A673 (cell line): Measurements from ENCODE around the gene DKK1. TPM values are rescaled to one million over a fixed set of nuclear protein-coding genes. Genes with fewer than 3 reads are reported as not detected.

Source experiments
- BruUV-seq: library from RNA; stranded (reverse); fragments of 400-500 nt; replicated peaks from 2 replicates; lab custom pipeline; 2021; lab: Mats Ljungman, UMichigan
- CTCF ChIA-PET: fragments of 300-600 bp; sonication (Branson Sonifier 250); formaldehyde crosslinking; loops from one replicate; lab custom pipeline; 2022; ENCODE audit warnings: antibody characterized with exemption; lab: Charles Lee
- POLR2A ChIA-PET: fragments of 300-600 bp; sonication (Branson Sonifier 250); formaldehyde crosslinking; loops from one replicate; lab custom pipeline; 2022; ENCODE audit warnings: antibody characterized with exemption; ENCODE audit not compliant: low non-redundant PET; lab: Charles Lee
- DNase-seq: peaks from one replicate; pipeline ENCODE4 v3.0.0-alpha.2; 2015; ENCODE audit warnings: low spot score
- H3K27ac ChIP-seq: fragments of 200-600 bp; sonication (generic); 2 replicates; pipeline ENCODE4 v1.5.1; 2016; ENCODE audit warnings: mixed run types, low read depth, mild to moderate bottlenecking, mixed read lengths, antibody characterized with exemption, low read length; ENCODE audit not compliant: poor library complexity, severe bottlenecking
- H3K27me3 ChIP-seq: fragments of 200-600 bp; sonication (generic); replicated peaks from 2 replicates; pipeline ENCODE4 v1.6.1; 2017; ENCODE audit warnings: mixed run types, low read depth, mild to moderate bottlenecking, mixed read lengths, antibody characterized with exemption, low read length; ENCODE audit not compliant: insufficient read depth, poor library complexity
- H3K36me3 ChIP-seq: fragments of 200-600 bp; sonication (generic); 2 replicates; pipeline ENCODE4 v1.6.1; 2016; ENCODE audit warnings: mixed run types, mild to moderate bottlenecking, mixed read lengths, antibody characterized with exemption, low read length; ENCODE audit not compliant: insufficient read depth, poor library complexity, severe bottlenecking
- H3K4me1 ChIP-seq: fragments of 200-600 bp; sonication (generic); 2 replicates; pipeline ENCODE4 v1.6.1; 2017; ENCODE audit warnings: mixed run types, mild to moderate bottlenecking, mixed read lengths, antibody characterized with exemption, low read length; ENCODE audit not compliant: insufficient read depth, poor library complexity, severe bottlenecking
- H3K4me3 ChIP-seq: fragments of 200-600 bp; sonication (generic); 2 replicates; pipeline ENCODE4 v1.5.1; 2016; ENCODE audit warnings: low read depth, mixed run types, mild to moderate bottlenecking, mixed read lengths, low read length; ENCODE audit not compliant: poor library complexity, severe bottlenecking
- H3K9me3 ChIP-seq: fragments of 200-600 bp; sonication (generic); 2 replicates; pipeline ENCODE4 v1.6.1; 2016; ENCODE audit warnings: mixed run types, low read depth, mild to moderate bottlenecking, mixed read lengths, antibody characterized with exemption, low read length; ENCODE audit not compliant: poor library complexity, severe bottlenecking
- EZH2 ChIP-seq: fragments of 200-600 bp; sonication (generic); IDR thresholded peaks from 2 replicates; pipeline ENCODE4 v1.6.1; 2017; ENCODE audit warnings: borderline replicate concordance, low read depth, mild to moderate bottlenecking, mixed read lengths, antibody characterized with exemption, low read length; ENCODE audit not compliant: poor library complexity, severe bottlenecking
- intact Hi-C: fragments of 100-400 bp; cut with micrococcal nuclease; formaldehyde crosslinking; loops from one replicate; pipeline ENCODE4 v1.10.0; 2022; ENCODE audit not compliant: unreplicated experiment
- total RNA-seq: library from RNA; stranded (reverse); gene quantifications from 2 replicates; pipeline ENCODE4 v1.2.3, GENCODE V29; 2021
- TF ChIP-seq, protein P1 (sequence below): fragments of 300-800, 200-600 bp; sonication (generic); conservative IDR thresholded peaks from 2 replicates; pipeline ENCODE4 v1.5.1; 2017; ENCODE audit warnings: low read depth, mild to moderate bottlenecking, antibody characterized with exemption, low read length, moderate library complexity, mixed read lengths

DKK1 gene
- total RNA-seq, 1 experiment from 2014 or later: 1.3 TPM

DNA sequence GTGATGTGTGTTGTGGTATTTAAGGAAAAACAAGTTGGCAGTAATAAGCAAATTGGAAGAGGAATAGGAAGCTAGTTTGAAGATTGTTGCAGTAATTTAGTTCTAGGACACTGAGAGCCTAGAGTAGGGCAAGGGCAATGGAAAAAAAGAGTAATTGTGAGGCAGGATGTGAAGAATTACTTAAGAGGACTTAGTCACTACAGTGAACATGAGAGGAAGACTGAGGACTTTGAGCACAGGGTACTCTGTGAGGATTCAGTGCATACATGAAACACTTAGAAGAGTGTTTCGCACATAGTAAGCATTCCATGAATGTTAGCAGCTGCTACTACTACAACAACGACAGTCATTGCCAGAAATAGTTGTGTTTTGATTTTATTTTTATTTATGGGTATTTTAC is 30.9 kb upstream of the DKK1 start:
- DNase-seq: no peak
- H3K4me1 ChIP-seq: no peaks in the 10 kb centered on the region
- H3K27me3 ChIP-seq: peaks cover 9% of the 10 kb centered on the region
- TF ChIP-seq EZH2: no peak
- TF ChIP-seq, protein P1, sequence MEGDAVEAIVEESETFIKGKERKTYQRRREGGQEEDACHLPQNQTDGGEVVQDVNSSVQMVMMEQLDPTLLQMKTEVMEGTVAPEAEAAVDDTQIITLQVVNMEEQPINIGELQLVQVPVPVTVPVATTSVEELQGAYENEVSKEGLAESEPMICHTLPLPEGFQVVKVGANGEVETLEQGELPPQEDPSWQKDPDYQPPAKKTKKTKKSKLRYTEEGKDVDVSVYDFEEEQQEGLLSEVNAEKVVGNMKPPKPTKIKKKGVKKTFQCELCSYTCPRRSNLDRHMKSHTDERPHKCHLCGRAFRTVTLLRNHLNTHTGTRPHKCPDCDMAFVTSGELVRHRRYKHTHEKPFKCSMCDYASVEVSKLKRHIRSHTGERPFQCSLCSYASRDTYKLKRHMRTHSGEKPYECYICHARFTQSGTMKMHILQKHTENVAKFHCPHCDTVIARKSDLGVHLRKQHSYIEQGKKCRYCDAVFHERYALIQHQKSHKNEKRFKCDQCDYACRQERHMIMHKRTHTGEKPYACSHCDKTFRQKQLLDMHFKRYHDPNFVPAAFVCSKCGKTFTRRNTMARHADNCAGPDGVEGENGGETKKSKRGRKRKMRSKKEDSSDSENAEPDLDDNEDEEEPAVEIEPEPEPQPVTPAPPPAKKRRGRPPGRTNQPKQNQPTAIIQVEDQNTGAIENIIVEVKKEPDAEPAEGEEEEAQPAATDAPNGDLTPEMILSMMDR: no peak
- no peak overlapping the region for H3K4me3 ChIP-seq
- intact Hi-C loops: no loop called here
- ChIA-PET CTCF (no interaction called here), POLR2A (no interaction called here)
- H3K9me3 ChIP-seq: no peaks in the 10 kb centered on the region
- H3K36me3 ChIP-seq: no peaks in the 10 kb centered on the region
- BruUV-seq: no TSS peak
- no peak overlapping the region for H3K27ac ChIP-seq

DNA sequence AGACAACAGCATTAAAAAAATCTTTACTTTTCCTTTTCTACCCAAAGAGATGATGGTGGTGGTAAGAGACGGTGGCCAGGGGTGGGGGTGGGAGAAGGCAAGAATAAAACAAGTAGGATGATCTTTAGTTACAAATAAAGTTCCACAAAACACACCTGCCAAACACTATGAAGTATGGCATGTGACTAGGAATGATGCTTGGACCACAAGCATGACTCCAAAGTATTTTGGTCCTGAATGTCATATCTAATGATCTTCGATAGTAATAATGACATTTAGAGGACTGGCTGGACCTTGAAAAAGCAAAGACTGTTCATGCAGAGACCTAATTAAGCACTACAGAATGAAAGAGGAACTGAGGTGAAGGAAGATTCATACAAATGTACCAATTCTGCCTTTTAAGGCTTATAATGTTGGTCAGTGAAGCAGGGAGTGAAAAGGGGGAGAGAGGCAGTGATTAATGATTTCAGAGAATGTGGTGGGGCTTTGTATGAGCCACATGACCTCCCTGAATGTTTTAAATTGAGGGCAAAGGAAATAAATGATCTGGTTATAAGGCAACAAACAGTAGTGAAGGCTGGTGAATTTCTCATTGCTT is 29.6 kb upstream of the DKK1 start:
- DNase-seq: no peak
- Histone ChIP-seq H3K27me3 (peaks cover 9% of the 10 kb centered on the region), H3K9me3 (no peaks in the 10 kb centered on the region), H3K27ac (no peak overlapping the region), H3K36me3 (no peaks in the 10 kb centered on the region), H3K4me1 (no peaks in the 10 kb centered on the region), H3K4me3 (no peak overlapping the region)
- CTCF ChIA-PET: no interaction called here
- TF ChIP-seq, protein P1: no peak
- TF ChIP-seq EZH2: no peak
- intact Hi-C loops: no loop called here
- POLR2A ChIA-PET: no interaction called here
- no TSS peak for BruUV-seq

DNA sequence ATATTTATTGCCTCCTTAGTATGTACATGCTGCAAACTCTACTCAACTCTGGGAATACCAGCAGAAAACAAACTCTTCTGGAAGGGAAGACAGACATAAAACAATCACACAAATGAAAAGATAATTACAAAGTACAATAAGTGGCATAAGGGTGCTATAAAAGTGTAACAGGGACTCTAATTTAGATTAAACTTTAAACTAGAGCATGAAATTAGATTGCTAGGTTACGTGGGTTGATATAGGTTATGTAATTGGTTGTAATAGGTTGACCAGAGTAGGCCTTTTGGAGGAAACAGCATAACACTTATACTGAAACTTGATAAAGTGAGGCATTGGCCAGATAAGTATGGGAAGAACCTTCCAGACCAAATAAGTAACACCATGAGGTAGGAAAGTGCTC is 26.2 kb upstream of the DKK1 start:
- TF ChIP-seq, protein P1: no peak
- TF ChIP-seq EZH2: no peak
- no peaks in the 10 kb centered on the region for H3K36me3 ChIP-seq
- DNase-seq: no peak
- POLR2A ChIA-PET: no interaction called here
- BruUV-seq: no TSS peak
- no peak overlapping the region for H3K4me3 ChIP-seq
- intact Hi-C loops: no loop called here
- CTCF ChIA-PET: no interaction called here
- H3K4me1 ChIP-seq: no peaks in the 10 kb centered on the region
- H3K27me3 ChIP-seq: peaks cover 9% of the 10 kb centered on the region
- no peaks in the 10 kb centered on the region for H3K9me3 ChIP-seq
- no peak overlapping the region for H3K27ac ChIP-seq
